Activated T-helper 1 cell treated with anti-CD3 and anti-CD28 coated beads, Interleukin-2, amount 50 U/mL, for 16 hours (primary cell): ENCODE results near the gene NGFR.

Experiments used
- DNase-seq, 2 donors: peaks; one replicate each; pipeline ENCODE4 v3.0.0-alpha.2; 2020; ENCODE audit warnings: low read depth in 1 of 2, low spot score in 1 of 2

NGFR gene

DNA sequence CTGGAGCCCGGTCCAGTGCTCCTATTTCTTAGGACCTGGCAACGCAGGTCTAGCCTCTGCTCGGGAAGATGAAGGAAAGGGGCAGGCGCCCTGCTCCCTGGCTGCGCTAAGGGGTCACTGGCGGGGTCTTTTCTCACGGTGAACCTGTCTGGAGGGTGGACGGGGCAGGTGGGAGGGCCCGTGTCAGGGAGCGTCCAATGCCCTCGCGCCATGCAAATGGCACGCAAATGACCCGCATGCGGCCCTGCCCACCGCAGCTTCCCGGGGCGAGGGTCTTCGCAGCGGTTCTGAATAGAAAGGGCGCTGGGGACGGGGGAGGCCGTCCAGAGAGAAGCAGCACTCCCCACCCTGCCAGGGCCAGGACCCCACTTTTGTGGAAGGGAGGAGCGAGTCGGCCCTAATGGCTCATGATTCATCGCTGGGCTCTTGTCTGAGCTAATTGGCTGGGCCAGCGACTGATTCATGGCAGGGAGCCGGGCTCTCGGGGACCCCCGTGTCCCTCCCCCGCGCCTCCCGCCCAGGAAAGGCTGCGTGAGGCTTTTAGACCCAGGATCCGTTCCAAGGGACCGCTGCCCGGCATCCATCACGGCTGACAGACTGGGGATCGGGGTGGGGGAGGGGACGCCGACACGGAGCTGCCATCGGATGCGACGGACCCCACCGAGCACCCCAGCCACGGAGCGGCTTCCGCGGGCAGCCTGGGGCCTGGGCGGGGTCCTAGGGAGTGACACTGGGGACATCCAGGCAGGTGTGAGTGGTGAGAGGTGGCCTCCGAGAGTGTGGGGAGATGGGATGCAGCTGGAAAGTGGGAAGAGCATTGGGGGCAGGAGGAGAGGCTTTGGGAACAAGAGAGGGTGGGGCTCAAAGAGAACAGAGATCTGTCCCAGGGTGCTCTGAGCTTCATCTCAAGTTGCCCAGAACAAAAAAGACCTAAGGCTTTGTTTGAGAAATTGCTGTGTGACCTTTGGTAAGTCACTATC, 25.0 kb upstream of the NGFR start:
- no peak for DNase-seq

DNA sequence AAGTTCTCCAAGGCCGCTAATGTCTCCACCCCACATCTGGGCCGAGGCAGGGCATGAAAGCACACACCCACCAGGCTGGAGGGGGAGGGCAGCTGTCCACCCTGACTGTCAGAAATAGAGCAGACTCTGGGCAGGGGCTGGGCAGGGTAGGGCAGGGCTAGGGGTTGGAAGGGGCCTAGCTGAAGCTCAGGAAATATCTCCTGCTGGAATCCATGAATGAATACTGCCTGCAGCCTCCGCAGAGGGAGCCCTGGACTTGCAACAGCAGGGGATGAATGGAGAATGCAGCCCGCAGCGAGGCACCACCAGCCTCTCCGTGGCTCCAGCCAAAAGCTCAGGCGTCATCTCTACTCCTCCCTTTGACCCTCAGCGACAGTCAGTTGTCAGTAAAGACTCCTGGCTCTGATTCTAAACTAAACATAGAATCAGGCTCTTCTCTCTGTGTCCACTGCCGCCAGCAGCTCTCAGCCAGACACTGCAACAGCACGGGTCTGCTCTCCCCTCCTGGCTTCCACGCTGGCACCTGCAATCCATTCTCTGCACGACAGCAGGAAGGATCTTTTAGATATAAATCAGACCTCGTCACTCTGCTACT, 23.9 kb upstream of the NGFR start:
- no peak for DNase-seq

DNA sequence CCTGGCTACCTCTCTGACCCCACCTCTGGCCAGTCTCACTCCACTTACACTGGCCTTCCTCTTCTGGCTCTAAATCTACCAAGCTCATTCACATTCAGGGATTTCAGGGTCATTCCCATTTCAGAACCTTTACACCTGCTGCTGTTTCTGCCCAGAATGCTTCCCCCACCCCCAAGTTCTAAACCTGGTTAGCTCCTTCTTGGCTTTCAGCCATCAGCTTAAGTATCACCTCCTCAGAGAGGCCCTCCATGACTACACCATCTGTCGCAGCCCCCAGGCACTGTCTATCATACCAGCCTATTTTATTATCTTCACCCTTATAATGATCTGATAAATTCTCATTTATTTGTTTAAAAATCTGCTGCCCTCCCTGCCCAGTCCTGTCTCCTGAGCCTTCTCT, 23.3 kb upstream of the NGFR start:
- DNase-seq = no peak

GRCh38 chr17:49472527-49472926, 22.6 kb upstream of the NGFR start:
- no peak for DNase-seq

DNA sequence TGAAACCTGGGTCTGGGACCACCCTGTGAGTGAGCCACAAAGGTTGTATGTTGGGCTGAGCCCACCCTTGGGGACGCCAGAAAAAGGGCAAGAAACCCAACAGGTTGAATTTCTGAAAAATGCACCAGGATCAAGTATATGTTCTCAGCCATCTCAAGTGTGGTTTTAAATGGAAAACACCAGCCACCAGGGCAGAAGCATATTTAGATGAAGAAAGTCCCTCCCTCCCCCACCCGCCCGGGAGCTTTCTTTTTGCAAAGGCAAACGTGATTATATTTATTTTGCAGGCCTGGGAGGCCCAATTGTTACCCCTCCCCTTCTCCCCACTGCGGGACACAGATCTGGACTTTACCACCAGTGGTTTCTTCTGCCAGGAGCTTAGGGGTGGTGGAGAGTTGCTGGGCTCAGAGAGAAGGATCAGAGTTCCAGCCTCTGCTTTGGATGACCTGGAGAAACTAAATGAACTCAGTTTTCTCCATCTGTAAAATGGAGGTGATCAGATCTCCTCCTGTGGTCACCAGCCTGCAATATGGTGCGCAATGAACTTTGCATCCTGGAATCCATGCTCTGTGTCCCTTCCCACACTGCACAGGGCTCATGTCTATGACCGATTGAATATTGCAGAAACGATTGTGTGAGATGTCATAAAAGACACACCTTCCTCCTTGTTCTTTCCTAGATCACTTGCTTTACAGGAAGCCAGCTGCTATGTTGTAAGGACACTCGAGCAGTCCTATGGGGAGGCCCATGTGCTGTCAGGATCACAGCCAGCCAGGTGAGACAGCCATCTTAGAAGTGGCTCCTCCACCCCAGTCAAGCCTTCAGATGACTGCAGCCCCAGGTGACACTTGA, 21.0 kb upstream of the NGFR start:
- no peak for DNase-seq

DNA sequence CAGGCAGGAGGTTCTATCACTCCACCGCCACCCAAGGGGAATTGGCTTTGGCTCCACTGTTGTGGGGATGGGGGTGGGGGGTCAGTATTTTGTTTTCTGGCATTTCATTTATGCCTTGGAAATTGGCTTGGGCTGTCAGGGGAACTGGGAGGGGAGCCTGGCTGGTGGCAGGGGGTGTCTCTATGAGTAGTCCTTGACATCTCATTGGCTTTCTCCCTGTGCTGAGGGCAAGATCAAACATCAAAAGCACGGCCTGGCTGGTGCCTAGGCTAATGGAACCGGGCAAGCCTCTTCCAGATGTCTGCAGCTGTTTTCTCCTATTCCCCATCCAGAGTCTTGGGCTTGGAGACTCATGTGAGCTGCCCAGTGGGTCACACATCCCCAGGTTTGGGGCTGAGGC, 17.4 kb upstream of the NGFR start:
- no peak for DNase-seq

DNA sequence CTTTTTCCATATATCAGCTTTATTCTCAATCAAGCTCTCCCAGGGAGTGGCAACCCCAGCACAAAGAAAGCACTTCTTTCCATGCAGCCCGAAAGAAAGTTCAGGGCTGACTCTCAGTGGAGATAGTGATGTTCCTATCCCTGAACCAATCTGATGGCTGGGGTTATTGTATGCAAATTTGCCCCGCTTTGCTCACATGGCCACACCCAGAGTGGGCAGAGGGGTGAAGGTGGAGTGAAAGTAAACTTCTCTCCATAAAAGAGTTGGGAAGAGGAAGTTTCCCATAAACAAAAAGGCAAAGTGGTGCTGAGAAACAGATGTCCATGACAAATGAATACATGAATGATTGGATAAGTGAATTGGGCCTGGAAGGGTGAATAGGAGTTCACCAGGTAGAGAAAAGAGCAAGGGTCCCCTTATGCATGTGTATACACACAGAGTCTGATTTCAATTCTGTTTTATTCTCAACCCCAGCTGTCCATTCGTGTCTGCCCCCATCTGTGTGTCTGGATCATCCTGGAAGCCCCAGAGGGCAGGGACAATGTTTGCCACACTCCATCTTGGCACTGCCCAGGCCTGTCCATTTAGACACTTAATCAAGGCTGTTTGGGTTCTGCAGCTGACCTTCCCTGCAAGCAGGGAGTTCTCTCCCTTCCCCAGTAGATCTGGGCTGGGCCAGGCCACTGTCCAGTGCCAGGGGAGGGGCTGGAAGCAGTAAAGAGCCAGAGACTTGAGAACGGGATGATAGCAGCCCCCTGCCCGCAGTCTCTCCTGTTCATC, 14.1 kb upstream of the NGFR start:
- no peak for DNase-seq

DNA sequence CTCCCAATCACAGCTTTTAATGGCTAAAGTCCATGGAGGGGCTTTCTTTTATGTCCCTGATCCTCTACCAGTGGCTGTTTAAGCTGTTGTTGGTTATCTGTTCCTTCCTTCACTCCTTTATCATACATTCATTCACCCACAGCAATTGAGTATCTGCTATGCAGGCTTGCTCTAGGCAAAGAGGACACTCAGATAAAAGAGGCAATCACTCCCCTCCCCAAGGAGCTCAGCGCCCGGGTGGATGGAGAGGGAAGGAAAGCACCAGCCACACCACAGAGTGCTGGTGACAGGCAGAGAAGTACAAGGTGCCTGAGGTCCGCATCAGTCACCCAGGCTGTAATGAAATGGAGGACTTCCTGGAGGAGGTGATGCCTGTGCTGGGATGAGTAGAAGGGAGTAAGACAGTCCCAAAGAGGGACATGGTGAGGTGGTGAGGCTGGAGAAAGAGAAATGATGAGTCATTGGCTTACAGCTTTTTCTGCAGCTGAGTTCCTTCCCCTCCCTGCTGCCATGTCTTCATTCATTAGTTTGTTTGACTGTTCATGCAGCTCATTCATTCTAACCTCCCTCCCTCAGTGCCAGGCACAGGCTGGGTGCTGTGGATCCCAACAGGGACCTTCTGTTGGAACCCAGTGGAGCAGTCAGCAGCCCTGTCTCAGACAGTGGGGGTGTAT, 12.8 kb upstream of the NGFR start:
- no peak for DNase-seq

DNA sequence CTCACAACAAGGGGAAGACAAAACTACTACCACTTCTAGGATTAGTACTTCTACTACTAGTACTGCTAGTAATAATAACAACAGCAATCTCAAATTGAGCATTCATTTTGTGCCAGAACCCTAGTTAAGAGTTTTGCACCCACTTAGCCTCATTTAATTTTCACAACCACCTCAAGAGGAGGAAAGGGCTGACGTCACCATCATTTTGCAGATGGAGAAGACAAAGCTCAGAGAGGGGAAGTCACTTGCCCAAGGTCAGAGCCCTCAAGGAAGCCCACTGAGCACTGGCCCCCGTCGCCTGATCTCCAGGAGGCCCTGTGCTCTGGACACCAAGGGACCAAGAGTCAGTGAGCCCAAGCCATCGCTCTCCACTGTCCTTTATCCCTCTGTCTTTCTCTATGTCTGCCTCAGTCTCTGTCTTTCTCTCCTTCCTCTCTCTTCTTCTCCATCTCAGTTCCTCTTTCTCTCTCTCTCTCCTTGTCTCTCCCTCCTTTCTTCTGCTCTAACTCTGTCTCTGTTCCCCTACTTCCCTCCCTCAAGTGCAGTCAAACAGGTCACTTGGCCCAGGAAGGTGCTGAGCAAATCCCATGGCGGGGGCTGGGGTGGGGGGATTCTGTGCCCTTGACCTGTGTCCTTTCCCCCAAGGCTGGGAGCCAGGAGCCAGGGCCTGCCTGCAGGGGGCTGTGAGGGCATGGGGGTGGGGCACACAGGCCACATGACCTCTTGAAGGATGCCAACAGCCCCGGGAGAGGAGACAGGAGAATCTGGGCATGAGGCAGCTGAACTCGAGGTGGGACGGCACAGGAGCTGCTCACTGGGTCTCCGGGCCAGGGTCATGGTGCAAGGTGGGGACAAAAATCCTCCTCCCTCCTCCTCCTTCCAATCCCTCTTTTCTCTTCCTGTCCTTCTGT, 11.2 kb upstream of the NGFR start:
- DNase-seq = no peak

GRCh38 chr17:49484588-49484987, 10.5 kb upstream of the NGFR start:
- DNase-seq = no peak

GRCh38 chr17:49486012-49486641, 9.0 kb upstream of the NGFR start:
- no peak for DNase-seq

DNA sequence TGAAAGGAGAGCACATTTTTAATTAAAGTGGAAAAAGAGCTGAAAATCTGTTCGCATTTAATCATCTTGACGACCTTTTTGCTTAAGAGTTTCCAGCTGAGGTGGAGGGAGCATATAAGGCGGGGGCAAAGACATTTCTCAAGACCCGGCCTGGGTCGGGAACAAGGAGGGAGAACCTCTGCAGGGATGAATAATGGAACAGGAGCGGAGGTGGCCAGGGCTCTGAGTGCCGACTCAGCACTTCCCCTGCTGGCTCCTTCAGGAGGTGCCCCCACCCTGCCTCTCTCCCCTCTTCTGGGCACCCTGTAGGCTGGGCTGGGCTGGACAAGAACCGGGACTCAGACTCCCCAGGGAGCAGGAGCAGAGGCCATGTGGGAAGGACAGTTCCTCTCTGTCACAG, 7.9 kb upstream of the NGFR start:
- no peak for DNase-seq

DNA sequence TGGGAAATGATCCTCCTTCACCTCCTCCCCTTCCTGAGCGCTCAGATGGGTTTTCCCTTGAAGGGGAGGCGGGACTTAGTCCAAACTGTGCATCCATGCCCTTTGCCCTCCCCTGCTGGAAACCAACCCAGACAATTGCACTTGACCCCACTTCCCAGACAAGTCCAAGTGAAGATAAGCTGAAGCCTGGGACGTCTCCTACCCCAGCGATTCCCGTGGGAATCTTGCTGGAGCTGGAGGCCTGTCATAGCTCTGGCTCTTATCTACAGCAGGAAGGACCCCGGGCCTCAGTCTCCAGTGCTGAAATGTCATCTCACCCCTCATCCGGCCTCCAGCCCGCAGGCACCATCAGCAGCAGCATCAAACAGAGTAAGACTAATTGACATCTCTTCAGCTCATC, 6.5 kb upstream of the NGFR start:
- DNase-seq = no peak

GRCh38 chr17:49489348-49489747, 5.7 kb upstream of the NGFR start:
- DNase-seq = no peak

DNA sequence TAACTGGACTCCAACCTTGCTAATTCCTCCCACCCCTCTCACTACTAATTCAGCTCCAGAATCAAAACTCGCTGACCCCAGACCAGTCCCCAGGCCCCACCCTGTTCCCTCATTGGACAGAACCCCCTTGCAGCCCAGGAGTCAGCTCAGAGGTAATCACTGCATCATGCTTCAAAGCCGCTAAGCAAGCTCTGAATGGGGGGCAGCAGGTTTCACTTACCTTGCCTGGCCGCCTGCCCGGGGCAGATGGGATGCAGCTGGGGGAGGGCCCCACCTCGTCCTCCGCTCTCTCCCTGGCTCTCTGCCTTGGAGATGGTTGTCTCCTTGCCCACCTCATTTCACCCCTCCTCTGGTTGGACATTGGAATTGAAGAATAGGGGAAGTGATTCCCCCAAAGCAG, 4.8 kb upstream of the NGFR start:
- DNase-seq = no peak

- DNase-seq = no peak
These were observed 3.8 kb upstream of the NGFR start for GRCh38 chr17:49491192-49491769.

DNA sequence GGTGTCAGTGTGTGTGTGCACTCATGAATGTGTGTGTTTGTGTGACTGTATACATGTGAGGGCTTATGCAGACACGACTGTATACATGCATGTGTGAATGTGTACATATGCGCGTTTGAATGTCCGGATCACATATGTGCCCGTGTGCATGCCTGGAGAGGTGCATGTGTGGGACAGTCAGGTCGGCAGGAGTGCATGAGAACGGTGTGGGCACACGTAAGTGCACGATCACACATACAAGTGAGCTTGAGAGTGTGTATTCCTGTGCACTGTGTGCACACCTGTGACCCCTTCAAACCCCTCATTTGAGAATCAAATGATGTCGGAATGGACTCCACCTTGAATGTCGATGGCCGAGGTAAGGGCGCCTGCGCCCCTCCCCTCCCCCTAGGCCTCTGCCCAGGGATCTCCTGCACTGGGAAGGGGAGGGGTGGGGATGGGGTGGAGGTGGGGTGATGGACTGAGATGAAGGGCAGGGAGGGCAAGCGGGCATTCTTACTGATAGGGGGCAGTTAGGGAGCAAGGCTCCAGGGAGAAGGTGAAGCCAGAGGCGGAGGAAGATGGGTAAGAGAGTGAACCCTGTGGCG, 601 bp upstream of the NGFR start:
- no peak for DNase-seq

GRCh38 chr17:49495842-49496182, 719 bp downstream of the NGFR start:
- no peak for DNase-seq
